Occipital lobe (tissue), 2 donors: ENCODE measurements around the gene KLF15. TPM values are rescaled to one million over a fixed set of nuclear protein-coding genes. Genes with fewer than 3 reads are reported as not detected.

Source experiments
- DNase-seq: peaks from one replicate; lab custom pipeline; 2025; lab: John Stamatoyannopoulos, UW
- total RNA-seq: library from RNA; depleted of rRNA; stranded (reverse); fragments of >200 nt; gene quantifications from one replicate; pipeline ENCODE4 v1.2.3, GENCODE V29; 2014

The KLF15 gene
- total RNA-seq, 1 donor from 2014 or later: 2.8 TPM

GRCh38 chr3:126321490-126321889 is 35.7 kb downstream of the KLF15 start:
- no peak for DNase-seq

- DNase-seq: no peak
Observed at GRCh38 chr3:126320517-126321293, 36.5 kb downstream of the KLF15 start.

GRCh38 chr3:126319701-126320295 is 37.4 kb downstream of the KLF15 start:
- DNase-seq: no peak

GRCh38 chr3:126317029-126317996 is 39.9 kb downstream of the KLF15 start:
- DNase-seq: no peak

GRCh38 chr3:126316501-126316939 is 40.7 kb downstream of the KLF15 start:
- no peak for DNase-seq

- DNase-seq: no peak
Observed at GRCh38 chr3:126316031-126316461, 41.2 kb downstream of the KLF15 start.

- no peak for DNase-seq
Observed at GRCh38 chr3:126314790-126315658, 42.2 kb downstream of the KLF15 start.

GRCh38 chr3:126314305-126314789 is 42.9 kb downstream of the KLF15 start:
- no peak for DNase-seq

- DNase-seq: no peak
Observed at GRCh38 chr3:126313580-126314304, 43.5 kb downstream of the KLF15 start.

GRCh38 chr3:126313166-126313565 is 44.0 kb downstream of the KLF15 start:
- no peak for DNase-seq

- no peak for DNase-seq
Observed at GRCh38 chr3:126312341-126312740, 44.9 kb downstream of the KLF15 start.

- no peak for DNase-seq
Observed at GRCh38 chr3:126311338-126311978, 45.8 kb downstream of the KLF15 start.

GRCh38 chr3:126310816-126311215 is 46.4 kb downstream of the KLF15 start:
- no peak for DNase-seq

GRCh38 chr3:126309861-126310655 is 47.1 kb downstream of the KLF15 start:
- no peak for DNase-seq

- no peak for DNase-seq
Observed at GRCh38 chr3:126309165-126309564, 48.0 kb downstream of the KLF15 start.

GRCh38 chr3:126308394-126309125 is 48.6 kb downstream of the KLF15 start:
- no peak for DNase-seq

- no peak for DNase-seq
Observed at GRCh38 chr3:126307591-126308393, 49.4 kb downstream of the KLF15 start.
